Right lobe of liver (tissue), 4 donors: Measurements from ENCODE around the gene CSNK1A1.

ENCODE experiments used
- POLR2A ChIP-seq: fragments of 450-650 bp; IDR thresholded peaks from one replicate; pipeline ENCODE4 v1.6.1; 2017; ENCODE audit warnings: antibody characterized with exemption, mild to moderate bottlenecking
- TF ChIP-seq, protein P1 (sequence below), 4 donors: fragments of 200-600 bp in 3 of 4; fragments of 450-650 bp in 1 of 4; IDR thresholded peaks; one replicate each; pipeline versions ENCODE4 v1.5.1 to v1.8.0; 2016 to 2022; ENCODE audit warnings: antibody characterized with exemption in 4 of 4, mild to moderate bottlenecking in 2 of 4
- donor health status: DM: no; HTN: no; CAD: no.
- donor health status: DM: no; HTN: no; CAD: no.
- donor health status: DM: no; HTN: yes; CAD: no.

DNA sequence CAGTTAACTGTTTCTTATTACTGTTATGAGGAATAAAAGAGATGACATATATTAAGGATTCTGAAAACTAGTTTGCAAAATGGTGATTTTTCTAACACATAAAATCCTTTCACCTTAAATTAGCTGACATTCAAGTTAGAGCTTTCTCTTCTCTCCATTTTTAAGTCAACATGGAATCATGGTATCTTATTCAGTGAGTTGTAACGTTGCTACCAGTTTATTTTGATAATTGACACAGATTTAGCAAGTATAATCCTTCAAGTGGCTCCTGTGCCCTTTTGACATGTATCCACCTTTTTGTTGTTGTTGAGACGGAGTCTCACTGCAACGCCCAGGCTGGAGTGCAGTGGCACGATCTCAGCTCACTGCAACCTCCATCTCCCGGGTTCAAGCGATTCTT lies 58.5 kb downstream of the CSNK1A1 start:
- TF ChIP-seq, protein P1, sequence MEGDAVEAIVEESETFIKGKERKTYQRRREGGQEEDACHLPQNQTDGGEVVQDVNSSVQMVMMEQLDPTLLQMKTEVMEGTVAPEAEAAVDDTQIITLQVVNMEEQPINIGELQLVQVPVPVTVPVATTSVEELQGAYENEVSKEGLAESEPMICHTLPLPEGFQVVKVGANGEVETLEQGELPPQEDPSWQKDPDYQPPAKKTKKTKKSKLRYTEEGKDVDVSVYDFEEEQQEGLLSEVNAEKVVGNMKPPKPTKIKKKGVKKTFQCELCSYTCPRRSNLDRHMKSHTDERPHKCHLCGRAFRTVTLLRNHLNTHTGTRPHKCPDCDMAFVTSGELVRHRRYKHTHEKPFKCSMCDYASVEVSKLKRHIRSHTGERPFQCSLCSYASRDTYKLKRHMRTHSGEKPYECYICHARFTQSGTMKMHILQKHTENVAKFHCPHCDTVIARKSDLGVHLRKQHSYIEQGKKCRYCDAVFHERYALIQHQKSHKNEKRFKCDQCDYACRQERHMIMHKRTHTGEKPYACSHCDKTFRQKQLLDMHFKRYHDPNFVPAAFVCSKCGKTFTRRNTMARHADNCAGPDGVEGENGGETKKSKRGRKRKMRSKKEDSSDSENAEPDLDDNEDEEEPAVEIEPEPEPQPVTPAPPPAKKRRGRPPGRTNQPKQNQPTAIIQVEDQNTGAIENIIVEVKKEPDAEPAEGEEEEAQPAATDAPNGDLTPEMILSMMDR (IDR thresholded peaks at IDR 0.05), result no peak
- no peak for TF ChIP-seq POLR2A
